ENCODE data around the gene BIRC2.

The BIRC2 gene

DNA sequence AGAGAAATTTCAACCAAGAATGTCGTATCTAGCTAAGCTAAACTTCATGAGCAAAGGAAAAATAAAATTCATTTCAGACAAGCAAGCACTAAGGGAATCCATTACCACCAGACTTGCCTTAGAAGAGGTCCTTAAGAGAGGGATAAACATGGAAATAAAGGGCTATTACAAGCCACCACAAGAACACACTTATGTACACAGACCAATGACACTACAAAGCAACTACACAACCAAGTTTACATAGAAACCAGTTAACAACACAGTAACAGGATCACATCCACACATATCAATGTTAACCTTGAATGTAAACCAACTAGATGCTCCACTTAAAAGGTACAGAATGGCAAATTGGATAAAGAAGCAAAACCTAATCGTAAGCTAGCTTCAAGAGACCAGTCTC lies 67.5 kb downstream of the BIRC2 start:
- TF ChIP-seq, protein P1, sequence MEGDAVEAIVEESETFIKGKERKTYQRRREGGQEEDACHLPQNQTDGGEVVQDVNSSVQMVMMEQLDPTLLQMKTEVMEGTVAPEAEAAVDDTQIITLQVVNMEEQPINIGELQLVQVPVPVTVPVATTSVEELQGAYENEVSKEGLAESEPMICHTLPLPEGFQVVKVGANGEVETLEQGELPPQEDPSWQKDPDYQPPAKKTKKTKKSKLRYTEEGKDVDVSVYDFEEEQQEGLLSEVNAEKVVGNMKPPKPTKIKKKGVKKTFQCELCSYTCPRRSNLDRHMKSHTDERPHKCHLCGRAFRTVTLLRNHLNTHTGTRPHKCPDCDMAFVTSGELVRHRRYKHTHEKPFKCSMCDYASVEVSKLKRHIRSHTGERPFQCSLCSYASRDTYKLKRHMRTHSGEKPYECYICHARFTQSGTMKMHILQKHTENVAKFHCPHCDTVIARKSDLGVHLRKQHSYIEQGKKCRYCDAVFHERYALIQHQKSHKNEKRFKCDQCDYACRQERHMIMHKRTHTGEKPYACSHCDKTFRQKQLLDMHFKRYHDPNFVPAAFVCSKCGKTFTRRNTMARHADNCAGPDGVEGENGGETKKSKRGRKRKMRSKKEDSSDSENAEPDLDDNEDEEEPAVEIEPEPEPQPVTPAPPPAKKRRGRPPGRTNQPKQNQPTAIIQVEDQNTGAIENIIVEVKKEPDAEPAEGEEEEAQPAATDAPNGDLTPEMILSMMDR (IDR thresholded peaks at IDR 0.05) = no peak

DNA sequence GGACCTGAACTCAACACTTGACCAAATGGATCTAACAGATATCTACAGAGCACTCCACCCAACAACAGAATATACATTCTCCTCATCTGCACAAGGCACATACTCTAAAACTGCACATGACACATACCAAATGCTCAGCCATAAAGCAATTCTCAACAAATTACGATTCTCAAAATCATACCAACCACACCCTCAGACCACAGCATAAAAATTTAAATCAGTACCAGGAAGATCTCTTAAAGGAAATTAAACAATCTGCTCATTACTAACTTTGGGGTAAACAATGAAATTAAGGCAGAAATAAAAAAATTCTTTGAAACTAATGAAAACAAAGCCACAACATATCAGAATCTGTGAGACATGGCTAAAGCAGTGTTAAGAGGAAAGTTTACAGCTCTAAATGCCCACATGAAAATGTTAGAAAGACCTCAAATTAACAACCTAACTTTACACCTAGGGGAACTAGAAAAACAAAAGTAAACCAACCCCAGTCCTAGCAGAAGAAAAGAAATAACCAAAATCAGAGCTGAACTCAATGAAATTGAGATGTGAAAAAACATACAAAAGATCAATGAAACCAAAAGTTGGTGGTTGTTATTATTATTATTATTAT lies 68.4 kb downstream of the BIRC2 start:
- TF ChIP-seq, protein P1 (IDR thresholded peaks at IDR 0.05) = no peak

DNA sequence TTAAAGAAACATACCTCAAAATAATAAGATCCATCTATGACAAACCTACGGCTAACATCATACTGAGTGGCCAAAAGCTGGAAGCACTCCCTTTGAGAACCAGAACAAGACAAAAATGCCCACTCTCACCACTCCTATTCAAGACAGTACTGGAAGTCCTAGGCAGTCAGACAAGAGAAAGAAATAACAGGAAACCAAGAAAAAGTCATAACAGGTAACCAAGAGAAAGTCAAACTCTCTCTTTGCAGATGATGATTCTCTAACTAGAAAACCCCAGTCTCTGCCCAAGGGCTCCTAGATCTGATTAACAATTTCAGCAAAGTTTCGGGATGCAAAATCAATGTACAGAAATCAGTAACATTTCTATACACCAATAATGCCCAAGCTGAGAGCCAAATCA lies 70.0 kb downstream of the BIRC2 start:
- TF ChIP-seq, protein P1 (IDR thresholded peaks at IDR 0.05) = no peak

DNA sequence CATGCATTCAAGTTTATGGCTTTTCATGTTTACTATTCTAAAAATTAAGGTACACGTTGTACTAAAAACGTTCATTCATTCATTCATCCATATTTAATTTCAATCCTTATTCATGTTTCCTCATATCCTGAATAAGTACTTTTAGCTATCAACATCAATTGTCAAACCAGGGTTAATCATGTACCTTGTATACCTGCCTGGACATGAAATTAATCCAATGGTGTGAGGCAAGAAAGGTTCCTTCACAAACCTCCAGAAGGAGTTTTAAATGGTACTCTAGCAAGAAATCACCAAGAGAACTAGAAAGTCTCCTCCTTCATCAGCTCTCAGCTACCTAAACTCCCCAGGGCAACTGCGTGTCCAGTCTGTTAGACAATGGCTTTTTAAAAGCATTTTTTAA lies 72.2 kb downstream of the BIRC2 start:
- TF ChIP-seq, protein P1 (IDR thresholded peaks at IDR 0.05) = no peak

DNA sequence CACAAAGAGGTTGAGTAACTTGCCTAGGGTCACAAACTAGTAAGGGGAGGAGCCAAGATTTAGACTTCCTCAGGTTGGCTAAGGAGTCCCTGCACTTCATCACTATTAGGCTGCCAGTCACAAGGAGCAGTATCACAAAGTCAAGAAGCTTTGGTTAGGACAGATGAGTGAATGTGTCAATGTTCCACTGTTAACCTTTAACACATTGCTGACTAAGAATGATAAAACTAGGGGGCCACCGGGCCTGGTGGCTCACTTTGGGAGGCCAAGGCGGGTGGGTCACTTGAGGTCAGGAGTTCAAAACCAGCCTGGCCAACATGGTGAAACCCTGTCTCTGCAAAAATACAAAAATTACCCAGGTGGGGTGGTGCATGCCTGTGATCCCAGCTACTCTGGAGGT lies 73.5 kb downstream of the BIRC2 start:
- TF ChIP-seq, protein P1 (IDR thresholded peaks at IDR 0.05) = no peak

DNA sequence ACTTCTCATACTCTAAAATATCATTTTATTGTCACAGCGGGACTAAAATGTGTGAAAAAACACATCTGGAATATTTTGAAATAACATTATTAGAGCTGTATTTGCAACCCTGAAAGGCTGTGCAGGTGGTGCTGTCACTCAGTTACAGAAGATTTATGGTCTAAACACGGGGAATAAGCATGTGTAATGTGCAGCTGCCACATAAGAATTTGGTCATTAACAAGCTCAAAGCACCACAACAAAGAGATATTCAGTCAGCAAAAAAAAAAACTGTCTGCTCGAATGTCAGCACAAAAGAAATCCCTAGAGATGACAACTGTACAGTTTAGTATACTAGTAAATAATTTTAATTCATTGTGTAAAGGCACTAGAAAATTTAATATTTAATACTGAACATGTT lies 74.2 kb downstream of the BIRC2 start:
- TF ChIP-seq, protein P1 (IDR thresholded peaks at IDR 0.05) = no peak

DNA sequence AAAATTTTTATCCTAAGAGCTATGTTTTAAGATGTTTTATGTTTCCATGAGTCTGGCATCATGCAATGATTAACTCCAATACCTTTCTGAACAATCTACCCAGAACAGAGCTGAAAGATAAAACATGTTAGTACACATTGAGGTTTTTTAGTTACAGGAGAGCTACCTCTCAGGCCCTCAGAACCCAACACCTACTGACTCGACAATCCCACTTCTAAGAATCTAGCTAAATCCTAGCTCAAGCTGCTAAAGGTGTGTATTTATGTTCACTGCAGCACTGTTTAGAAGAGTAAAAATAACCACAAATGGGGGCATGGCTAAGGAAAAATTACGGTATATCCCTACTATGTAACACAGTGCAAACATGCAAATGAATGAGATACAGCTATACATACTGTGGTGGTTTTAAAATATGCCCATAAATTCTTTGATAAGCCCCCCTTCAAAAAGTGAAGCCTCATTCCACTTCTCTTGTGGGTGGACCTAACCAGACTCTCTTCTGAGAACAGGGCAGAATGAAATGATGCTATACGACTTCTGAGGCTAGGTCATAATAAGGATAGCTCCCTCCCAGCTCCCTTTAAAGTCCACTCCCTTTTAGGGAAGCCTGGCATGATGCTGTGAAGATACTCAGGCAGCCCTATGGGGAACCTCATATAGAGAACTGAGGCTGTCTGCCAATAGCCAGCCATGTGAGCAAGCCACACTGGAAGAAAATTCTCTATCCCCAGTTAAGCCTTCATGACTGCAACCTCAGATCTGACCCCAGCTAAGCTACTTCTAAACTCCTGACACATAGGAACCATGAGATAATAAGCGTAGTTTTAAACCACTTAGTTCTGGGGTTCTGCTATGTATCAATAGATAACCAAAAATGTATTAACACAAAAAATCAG lies 76.1 kb downstream of the BIRC2 start:
- TF ChIP-seq, protein P1 (IDR thresholded peaks at IDR 0.05) = no peak

Data from LNCAP (cell line).